HuH-7 (cell line): ENCODE measurements around the gene TAS2R20.

ENCODE experiments used
- DNase-seq: peaks from one replicate; pipeline ENCODE4 v3.0.0; 2011; ENCODE audit warnings: low spot score

Gene TAS2R20

GRCh38 chr12:10959804-10960203 is 38.3 kb downstream of the TAS2R20 start:
- DNase-seq = no peak

DNA sequence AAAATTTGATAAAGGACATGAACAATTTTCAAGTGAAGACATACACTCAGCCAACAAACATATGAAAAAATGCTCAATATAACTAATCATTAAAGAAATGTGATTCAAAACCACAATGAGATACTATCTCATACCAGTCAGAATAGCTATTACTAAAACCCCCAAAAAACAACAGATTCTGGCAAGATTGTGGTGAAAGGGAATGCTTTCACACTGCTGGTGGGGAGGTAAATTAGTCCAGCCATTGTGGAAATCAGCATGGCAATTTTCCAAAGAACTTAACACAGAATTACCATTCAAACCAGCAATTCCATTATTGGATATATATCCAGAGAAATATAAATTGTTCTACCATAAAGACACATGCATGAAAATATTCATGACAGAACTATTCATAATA is 40.4 kb downstream of the TAS2R20 start:
- DNase-seq = no peak

GRCh38 chr12:10956085-10956484 is 42.0 kb downstream of the TAS2R20 start:
- no peak for DNase-seq

DNA sequence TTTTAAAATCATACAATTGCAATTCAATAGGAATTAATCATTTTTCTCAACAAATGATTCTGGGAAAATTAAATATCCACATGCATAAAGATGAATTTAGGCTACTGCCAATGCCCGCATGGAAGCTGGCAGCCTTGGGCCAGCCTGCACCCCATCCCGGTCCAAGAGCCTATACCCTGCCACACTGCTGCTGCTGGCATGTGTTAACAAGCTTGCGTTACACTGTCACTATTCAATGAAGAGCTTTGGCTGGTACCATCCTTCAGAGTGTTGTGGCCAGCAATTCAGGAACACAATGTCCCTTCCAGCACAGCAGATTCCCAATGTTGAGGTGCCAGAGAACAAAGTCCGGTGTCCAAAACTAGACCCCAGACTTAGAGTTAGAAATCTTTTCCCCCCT is 45.5 kb downstream of the TAS2R20 start:
- no peak for DNase-seq
